ENCODE results near the gene FEM1A. TPM values are rescaled to one million over a fixed set of nuclear protein-coding genes. Genes with fewer than 3 reads are reported as not detected.

FEM1A gene
- total RNA-seq, 1 donor from 2014 or later: 10.6 TPM

DNA sequence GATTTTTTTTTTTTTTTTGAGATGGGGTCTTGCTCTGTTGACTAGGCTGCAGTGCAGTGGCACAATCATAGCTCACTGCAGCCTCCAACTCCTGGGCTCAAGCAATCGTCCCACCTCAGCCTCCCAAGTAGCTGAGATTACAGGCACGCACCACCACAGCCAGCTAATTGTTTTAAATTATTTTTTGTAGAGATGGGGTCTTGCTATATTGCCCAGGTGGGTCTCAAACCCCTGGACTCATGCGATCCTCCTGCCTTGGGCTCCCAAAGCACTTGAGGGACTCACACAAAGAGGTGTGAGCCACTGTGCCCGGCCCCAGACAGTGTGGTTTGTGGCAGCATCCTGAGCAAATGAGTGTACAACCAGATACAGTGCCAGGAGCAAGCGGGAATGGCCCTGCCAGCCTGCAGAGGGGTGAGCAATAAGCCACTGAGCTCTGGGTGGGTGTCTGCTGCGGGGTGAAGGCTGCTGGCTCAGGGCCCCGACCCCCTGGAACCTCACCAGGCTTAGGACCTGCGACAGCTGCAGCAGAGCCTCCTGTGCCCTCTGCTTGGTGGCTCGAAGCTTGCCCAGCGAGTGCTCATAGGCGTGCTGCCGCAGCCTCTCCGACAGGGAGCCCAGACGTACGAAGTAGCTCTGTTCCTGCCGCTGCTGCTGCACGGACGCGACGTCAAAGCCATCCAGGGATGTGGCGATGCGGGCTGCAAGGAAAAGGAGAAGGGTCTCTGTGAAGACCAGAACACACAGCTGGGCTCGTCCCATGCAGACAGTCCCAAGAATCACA lies 55.8 kb downstream of the FEM1A start:
- no peak for DNase-seq (ENCODE audit: low spot score)

DNA sequence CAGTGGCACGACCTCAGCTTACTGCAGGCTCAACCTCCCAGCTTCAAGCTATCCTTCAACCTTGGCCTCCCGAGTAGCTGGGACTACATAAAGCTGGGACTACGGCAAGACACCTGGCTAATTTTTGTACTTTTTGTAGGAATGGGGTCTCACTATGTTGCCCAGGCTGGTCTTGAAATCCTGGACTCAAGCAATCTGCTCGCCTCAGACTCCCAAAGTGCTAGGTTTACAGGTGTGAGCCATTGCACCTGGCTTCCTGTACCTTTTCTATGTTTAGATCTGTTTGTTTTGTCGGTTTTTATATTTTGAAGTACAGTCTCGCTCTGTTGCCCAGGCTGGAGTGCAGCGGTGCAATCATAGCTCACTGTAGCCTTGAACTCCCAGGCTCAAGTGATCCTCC lies 57.5 kb downstream of the FEM1A start:
- DNase-seq (ENCODE audit: low spot score): no peak

Other genes starting within 250 kb of the FEM1A start
- gene SEMA6B, start 232.1 kb upstream of the FEM1A start, total RNA-seq (ENCODE audit: insufficient read depth, low replicate concordance): 7.7 TPM
- 2.6 TPM for gene TNFAIP8L1, start 152.2 kb upstream of the FEM1A start, total RNA-seq (ENCODE audit: insufficient read depth, low replicate concordance)
- gene MYDGF, start 121.4 kb upstream of the FEM1A start, total RNA-seq (ENCODE audit: insufficient read depth, low replicate concordance): 65.7 TPM
- 17.6 TPM for gene DPP9, start 67.9 kb upstream of the FEM1A start, total RNA-seq (ENCODE audit: insufficient read depth, low replicate concordance)
- gene TICAM1, start 40.0 kb downstream of the FEM1A start, total RNA-seq (ENCODE audit: insufficient read depth, low replicate concordance): 4.6 TPM
- 86.2 TPM for gene PLIN3, start 75.9 kb downstream of the FEM1A start, total RNA-seq (ENCODE audit: insufficient read depth, low replicate concordance)
- gene ARRDC5, start 111.2 kb downstream of the FEM1A start, total RNA-seq (ENCODE audit: insufficient read depth, low replicate concordance): not detected
- gene UHRF1, start 117.8 kb downstream of the FEM1A start, total RNA-seq (ENCODE audit: insufficient read depth, low replicate concordance): 4.6 TPM
- 20.9 TPM for gene KDM4B, start 177.4 kb downstream of the FEM1A start, total RNA-seq (ENCODE audit: insufficient read depth, low replicate concordance)

Data from umbilical cord (tissue), 2 donors.